HG03103 (cell line): ENCODE measurements around the gene CUX1.
"Not testable (repeated sequence)": the region's sequence is repeated elsewhere in the genome, so short reads cannot be mapped to it uniquely, and the experiment has no call there.

Experiments
- ATAC-seq: cut with Tn5 transposase; IDR thresholded peaks from one replicate; pipeline ENCODE4 v1.9.1; 2021; ENCODE audit warnings: low read depth; ENCODE audit not compliant: unreplicated experiment

The CUX1 gene

DNA sequence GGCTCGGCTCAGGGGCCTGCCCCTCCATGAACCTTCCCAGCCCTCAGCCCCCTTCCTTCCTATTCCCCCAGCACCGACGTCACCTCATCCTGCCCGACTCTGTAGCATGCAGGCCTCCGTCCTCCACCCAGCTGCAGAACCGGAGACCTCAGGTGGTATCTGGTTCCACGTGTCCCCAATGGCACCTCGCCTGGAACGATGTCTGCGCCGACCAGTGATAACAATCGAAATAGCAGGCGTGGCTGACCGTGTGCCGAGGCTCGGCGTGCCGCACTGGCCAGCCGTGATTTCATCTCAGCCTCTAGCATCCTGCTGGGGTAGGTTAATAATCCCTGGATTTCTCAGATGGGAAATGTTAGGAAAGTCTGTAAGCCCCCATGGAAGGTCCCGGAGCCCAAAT, 171.7 kb downstream of the CUX1 start:
- no peak for ATAC-seq

DNA sequence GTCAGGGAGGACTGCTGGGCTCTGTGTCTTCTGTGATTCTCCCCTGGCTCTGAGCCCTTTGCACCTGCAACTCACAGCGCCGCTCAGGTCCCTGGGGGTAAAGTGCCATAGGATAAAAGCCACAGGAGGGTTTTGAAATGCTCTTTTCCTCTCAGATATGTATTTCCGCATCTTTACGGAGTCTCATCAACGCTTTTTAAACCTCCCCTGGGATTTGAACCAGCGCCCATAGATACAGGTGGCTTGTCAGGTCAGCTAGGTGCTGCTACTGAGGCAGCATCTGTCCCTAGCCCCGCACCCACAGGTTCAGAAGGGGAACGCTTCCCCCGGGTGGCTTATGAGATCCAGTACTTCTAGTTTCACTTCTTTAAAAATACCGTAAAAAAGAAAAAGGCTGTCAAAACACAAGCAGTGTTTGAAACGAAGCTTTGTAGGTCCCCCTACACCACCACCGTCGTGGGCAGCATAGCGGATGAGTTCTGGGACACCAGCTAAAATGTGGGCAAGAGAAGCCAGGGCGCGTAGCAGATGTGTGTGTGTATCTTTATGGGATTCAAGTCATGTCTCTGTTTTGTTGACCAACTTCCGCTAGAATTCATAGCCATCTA, 173.5 kb downstream of the CUX1 start:
- peak; percentile 86 for ATAC-seq

DNA sequence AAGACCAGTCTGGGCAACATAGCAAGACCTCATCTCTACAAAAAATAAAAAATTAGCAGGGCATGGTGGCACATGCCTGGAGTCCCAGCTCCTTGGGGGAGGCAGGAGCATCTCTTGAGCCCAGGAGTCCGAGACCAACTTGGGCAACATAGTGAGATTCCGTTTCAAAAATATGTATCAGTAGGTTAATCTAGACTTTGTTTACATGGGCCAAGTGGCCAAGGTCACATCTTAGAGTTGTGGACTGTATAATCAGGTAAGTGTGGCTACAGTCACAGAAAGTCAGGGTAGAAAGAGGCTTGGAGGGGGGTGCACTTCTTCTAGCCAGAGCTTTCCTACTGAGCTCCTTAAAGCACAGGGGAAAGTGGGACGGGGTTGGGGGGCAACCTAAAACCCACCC, 174.4 kb downstream of the CUX1 start:
- ATAC-seq = no peak

DNA sequence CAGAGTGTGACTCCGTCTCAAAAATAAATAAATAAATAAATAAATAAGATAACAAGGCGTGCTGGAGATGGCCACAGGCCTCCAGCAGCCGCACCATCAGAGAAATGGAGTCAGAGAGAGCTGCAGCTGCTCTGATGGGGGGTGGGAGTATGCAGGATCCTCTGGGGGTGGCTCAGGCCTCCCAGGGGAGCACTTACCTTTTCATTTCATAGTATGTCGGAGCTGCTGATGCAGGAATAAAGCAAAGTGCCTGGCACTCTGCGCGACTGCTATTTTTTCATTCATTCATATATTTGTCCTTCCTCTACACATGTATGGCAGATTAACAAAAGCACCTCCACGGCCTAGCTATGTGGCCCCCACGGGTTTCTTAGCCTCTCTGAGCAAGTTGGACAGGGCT, 175.9 kb downstream of the CUX1 start:
- ATAC-seq = no peak

DNA sequence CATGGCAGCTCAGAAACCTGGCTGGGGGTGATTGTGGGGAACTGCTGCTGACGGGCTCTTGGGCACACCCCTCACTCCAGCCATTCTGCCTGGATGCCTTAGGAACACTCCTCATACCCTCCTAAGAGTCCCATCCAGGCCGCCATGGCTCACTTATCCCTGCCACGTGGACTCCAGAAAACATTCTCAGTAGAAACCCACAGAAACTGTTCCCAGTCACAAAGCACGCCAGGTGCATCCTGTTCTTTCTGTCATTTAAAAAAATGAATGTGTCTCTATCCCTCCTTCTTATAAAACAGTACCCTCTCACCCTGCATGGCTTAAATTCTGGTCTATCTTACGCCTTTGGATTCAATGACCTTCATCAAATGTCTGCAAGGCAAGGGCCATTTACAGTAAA, 177.7 kb downstream of the CUX1 start:
- no peak for ATAC-seq

DNA sequence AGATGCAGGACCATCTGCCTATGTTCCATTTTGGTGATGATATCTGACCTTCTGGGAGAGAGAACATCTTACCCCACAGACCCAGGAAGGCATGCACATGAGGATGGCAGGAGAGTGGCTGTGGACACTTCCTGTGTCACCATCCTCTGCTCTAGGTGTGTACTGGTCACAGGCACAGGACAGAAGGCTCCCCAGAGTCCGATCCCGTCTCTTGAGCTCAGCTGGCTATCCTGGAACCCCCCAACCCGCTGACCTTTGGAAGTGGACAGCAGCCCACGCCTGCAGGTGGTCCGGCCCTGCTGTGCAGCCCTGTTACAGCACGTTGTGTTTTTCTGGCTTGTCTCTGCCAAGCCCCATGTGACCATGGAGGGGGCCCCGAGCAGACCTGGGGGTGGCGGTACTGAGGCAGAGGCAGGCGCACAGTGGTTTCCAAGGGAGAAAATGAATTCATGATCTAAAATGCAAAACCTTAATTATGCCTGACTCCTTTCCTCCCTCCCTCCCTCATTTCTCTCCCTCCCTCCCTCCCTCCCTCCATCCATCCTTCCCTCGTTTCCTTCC, 178.8 kb downstream of the CUX1 start:
- no peak for ATAC-seq

DNA sequence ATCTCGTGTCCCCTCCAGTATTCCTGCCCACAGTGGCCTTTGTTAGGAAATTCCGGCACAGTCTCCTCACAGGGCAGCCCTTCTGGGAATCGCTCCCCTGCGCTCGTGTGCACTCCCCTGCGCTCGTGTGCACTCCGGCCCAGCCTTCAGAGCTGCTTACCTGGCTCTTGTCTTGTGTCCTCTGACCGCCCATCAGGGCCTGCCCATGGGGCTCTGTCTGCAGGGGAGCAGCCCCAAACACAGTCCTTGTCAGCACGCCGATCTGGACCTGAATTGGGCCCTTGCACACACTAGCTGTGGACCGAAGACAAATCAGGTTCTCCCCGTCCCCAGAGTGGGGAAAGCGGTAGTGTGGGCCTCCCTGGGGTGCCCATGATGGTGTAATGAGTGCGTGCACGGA, 179.4 kb downstream of the CUX1 start:
- no peak for ATAC-seq

DNA sequence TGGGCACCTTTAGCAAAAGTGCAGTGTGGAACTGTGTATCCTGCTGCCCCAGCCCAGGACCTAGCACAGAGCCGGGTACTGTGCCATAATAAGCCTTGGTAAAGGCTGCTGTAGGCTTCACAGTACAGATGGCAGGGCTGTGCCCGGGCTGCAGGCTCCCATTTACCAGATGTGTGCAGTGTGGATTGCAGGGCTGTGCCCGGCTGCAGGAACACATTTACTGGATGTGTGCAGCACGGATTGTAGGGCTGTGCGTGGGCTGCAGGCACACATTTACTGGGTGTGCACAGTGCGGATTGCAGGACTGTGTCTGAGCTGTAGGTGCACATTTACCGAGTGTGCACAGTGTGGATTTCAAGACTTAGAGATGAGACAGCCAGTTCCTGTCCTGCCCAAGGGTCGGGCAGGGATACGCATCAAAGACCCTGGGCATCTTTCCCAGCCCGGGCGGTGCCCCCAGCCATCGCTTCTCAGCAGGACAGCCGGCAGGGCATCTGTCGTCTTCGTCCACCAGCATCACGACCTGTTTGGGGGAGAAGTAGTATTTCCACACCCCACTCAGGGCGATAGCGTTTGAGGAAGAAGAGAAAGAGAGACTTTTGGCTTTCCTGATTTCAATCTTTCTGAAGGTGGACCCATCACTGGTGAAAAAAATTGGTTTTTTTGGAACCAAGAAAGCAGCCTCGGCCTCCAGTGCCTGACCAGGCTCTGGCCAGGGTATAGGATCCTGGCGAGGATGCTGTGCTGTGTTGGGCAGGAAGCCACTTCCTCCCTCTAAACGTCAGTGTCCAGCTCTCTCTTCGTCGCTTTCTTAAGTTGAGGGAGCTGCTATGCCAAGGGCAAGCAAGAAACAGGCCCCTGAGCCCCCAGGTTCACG, 180.8 kb downstream of the CUX1 start:
- no peak for ATAC-seq

DNA sequence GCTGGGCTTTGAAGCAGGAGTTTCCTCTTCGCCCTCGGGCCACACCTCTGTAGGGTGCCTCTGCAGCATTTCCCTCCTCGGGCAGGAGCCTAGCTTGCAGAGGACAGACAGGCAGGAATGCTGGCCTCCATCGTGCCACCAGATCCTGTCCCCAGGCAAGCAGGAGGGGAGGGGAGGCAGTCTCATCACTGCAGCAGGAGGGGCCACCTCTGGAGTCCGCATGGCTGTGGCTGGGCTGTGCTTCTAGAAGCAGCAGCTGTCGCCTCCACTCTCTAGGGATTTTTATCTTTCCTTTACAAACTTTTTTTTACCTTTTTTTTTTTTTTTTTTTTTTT, 181.4 kb downstream of the CUX1 start:
- no peak for ATAC-seq

DNA sequence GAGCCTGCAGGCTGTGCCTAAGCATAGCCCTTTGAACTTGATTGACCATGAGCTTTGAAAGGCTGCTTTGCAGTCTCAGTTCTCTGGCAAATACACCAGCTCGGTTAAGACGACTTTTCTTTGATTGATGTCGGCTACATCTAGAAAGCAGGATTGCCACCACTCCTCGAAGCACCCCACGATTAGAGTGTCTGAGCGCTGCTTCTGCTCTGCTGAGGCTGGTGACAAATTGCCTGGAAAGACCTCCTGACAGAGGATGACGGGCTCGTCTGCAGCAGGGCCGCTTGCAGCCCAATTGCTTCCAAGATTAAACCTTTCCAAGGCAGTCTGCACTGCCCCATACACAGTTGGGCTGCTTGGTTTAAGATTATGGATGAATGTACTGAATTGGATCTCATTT, 182.0 kb downstream of the CUX1 start:
- no peak for ATAC-seq

DNA sequence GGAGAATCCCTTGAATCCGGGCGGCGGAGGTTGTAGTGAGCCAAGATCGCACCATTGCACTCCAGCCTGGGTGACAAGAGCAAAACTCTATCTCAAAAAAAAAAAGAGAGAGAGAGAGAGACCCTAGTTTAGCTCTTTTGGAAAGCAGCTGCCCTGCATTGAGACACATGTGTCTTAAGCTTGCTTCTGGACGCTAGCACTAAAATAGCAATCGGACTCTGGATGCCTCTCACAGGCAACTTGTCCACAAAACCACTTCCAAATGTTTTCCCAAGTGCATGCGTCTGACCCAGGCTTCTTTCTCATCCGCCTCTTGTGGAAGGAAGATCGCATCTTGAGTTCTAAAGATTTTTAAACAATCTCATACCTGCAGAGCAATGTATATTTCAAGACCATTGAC, 182.7 kb downstream of the CUX1 start:
- ATAC-seq = no peak

DNA sequence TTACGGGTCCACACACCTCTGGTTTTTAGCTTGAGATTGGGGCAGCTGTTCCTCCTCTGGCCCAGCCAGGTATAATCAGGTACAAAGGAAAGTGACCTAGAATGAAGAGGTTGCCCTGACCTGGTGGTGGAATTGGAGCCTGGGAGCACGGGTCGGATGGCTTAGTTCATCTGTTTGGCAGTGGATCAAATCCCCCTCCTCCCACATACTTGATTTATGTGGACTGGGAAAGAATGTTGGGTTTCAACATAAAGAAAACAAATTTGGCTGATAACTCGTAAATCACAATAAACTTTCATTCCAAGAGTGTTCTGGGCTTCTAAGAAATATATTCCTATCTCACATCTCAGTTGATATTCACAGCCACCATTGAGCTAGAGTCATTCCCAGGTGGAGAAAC, 186.8 kb downstream of the CUX1 start:
- ATAC-seq = no peak

DNA sequence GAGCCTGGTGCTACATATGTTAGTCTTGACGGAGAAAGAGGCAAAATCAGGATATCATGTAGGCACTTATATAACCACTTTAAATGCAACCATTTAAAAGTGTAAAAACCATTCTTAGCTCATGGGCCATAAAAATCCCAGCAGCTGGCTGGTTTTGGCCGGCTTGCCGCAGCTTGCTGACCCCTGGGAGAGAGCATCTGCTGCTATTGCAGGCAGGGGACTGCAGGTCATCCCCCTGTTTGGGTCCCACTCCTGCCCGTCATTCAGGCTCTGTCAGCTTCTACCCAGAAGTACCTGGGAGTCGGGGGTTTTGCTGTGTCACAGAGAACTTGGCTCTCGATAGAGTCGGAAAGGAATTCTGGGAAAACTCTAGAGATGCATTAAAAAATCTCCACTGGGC, 187.4 kb downstream of the CUX1 start:
- no peak for ATAC-seq

DNA sequence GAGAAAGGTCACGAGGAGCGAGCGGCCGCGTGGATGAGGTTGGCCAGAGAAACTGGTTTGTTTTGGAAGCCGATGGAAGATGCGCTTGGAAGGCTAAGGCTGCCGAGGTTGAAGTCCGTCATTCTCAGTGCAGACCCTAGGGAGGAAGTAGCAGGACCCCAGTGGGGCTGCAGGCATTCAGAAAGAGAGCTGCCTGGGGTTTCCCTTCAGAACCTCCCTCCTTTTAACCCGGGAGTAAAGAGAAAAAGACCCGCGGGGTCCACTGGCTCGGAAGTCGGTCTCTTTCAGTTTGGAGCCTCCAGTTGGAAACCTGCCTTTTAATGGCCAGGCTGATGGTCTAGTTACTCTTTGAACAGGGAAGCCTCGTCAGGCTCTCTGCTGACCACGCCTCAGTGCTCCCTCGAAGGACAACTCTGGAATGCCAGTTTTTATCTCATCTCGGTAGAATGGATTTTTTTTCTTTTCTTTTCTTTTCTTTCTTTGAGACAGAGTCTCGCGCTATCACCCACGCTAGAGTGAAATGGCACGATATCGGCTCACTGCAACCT, 188.6 kb downstream of the CUX1 start:
- no peak for ATAC-seq

DNA sequence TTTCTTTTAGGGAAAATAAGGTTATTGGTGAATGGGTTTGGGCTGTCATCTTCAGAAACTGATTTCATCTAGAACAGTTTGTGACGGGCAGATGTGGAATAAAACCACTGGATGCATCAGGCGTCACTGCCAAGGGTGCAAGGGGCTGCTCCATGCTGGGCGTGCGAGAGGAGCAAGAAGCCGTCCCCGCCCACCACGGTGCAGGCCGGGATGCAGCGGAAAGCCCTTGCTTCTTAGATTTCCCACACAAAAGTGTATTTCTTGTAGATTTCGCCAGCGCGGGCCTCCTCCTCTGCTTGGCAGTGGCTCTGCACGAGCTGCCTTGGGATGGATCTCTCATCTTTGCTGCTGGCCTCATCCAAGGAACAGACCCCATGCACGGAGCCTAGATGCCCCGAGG, 189.3 kb downstream of the CUX1 start:
- ATAC-seq = no peak

DNA sequence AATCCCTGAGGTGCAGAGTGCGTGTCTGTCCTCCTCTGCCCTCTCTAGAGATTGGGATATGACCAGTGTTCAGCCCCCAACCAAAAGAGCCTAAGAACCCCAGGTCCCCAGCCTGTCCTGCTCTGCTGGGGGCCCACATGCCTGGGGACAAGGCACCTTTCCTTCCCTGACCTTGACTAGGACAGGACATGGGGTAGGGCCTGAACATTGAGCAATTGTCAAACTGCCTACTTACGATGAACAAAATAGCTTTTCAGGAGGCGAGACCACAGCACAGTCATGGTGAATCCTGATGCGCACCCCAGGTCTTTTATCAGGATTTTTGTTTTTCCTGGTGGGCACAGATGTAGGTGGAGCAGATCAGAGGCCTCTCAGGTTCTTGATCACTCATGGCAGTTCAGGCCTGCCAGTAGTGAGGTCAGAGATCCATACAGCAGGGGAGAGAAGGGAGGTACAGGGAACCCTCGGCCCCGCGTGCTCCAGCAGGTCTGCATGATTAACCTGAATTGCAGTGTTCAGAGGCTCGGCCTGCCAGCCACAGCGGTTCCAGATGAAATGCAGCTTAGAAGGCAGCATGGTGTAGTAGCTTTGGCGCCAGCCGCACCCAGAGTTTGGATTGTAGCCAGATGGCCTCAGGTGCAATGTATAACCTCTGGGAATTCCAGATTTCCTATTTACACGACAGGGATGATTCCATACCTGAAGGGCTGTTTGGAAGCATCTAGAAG, 191.3 kb downstream of the CUX1 start:
- ATAC-seq = no peak

DNA sequence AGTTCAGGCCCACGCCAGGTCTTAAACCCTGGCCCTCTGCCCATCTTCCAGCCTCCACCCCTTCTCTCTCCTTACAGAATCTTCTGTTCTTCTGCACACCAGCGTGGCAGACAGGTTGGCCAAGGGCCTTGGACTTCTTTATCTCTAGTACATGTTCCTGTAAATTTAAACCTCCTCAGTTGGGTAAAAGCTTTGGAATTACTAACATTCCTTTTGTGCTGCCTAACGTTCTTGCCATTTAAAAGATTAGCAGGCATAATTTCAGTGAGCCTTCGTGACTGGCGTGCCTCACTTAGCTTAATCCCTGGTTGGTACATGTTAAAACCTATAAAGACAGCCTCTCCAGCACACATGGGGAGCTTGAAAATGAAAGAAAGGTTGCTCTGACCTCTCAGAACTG, 192.2 kb downstream of the CUX1 start:
- no peak for ATAC-seq

DNA sequence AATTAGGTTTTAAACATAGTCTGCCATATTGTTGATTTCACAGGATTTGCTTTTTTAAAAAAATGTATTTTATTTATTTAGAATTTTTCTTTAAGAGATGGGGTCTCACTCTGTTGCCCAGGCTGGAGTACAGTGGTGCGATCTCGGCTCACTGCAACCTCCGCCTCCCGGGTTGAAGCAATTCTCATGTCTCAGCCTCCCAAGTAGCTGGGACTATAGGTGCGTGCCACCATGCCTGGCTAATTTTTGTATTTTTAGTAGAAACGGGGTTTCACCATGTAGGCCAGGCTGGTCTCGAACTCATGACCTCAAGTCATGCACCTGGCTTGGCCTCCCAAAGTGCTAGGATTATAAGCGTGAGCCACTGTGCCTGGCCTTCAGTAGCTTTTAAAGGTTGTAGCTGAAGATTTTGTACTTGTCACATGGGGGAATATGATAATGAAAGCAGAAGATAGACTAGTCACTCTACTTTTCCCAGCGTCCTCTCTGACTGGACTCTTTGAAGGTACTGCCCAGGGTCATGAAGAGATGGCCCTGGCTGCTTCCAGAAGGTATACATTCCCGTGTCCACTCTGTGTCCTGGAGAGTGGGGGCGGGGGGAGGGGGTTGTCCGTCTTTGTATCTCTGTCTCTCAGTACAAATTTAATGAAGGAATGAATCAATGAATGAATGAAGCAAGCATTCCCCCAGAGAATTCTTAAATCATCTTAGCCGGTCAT, 194.8 kb downstream of the CUX1 start:
- not testable (repeated sequence) for ATAC-seq

DNA sequence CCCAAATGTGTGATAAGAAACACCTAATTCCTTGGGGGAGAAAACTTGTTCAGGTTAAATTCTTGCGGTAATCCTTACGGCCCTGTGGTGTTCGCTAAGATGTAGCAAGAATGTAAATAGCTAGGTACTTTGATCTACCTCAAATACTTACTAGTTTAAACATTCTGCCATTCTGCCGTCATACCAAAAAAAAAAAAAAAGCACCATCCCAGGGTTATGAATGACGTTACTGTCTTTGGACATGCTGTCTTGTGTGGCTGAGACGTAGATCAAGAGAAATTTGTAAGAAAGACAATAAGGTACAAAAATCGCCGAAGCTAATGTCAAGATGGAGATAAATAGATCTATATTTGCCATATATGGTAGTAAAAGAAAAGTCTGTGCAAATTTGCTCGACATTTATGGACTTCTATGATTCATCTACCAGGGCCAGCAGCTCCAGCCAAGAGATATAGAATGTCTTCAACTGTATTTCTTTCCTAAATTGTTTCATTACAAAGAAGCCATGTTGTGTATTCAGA, 195.6 kb downstream of the CUX1 start:
- no peak for ATAC-seq

DNA sequence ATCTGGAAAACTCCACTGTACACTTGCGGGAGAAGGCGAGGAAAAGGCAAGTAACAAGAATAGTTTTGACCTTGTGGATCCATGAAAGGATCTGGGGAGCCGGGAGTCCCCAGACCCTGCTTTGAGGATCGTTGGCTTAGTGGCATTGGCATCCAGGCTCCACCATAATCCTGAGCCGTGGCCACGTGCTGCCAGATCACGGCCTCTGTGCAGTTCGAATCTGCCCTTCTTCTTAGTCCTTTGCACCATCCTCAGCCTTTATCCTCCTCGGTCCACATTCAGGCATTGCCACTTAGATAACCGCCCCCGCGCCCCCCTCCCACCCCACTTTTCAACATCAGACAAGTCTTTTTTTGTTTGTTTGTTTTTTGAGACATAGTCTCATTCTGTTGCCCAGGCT, 201.4 kb downstream of the CUX1 start:
- no peak for ATAC-seq
